GM12865 (cell line): ENCODE data around the gene RET.

Experiments
- DNase-seq: peaks from one replicate; pipeline ENCODE4 v3.0.0; 2010; ENCODE audit warnings: low read depth
- H3K4me3 ChIP-seq: 2 replicates; pipeline ENCODE4 v1.5.1; 2011; ENCODE audit warnings: mild to moderate bottlenecking, low read depth, low read length, control low read depth
- CTCF ChIP-seq: IDR thresholded peaks from 2 replicates; pipeline ENCODE4 v1.5.1; 2011; ENCODE audit warnings: low read length, control low read depth, low read depth, inconsistent platforms; ENCODE audit not compliant: insufficient read depth; ENCODE audit errors: missing control alignments

Gene RET

DNA sequence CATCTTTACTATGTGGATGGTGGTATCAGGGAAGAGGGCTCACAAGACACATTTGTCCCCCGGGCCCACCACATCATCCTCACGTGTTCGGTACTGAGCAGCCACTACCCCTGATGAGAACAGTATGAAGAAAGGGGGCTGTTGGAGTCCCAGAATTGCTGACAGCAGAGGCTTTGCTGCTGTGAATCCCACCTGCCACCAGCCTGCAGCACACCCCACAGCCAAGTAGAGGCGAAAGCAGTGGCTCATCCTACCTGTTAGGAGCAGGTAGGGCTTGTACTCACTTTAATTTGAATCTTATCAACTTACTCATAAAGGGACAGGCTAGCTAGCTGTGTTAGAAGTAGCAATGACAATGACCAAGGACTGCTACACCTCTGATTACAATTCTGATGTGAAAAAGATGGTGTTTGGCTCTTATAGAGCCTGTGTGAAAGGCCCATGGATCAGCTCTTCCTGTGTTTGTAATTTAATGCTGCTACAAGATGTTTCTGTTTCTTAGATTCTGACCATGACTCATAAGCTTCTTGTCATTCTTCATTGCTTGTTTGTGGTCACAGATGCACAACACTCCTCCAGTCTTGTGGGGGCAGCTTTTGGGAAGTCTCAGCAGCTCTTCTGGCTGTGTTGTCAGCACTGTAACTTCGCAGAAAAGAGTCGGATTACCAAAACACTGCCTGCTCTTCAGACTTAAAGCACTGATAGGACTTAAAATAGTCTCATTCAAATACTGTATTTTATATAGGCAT is 52.3 kb downstream of the RET start:
- H3K4me3 ChIP-seq = no peak overlapping the region
- peak; percentile 54 for DNase-seq
- TF ChIP-seq CTCF = no peak

GRCh38 chr10:43130770-43131171 is 53.9 kb downstream of the RET start:
- DNase-seq = no peak
- H3K4me3 ChIP-seq = no peak overlapping the region
- TF ChIP-seq CTCF = no peak

GRCh38 chr10:43131256-43131655 is 54.4 kb downstream of the RET start:
- DNase-seq = no peak
- H3K4me3 ChIP-seq = no peak overlapping the region
- TF ChIP-seq CTCF = no peak

- DNase-seq = no peak
- no peak for TF ChIP-seq CTCF
- no peak overlapping the region for H3K4me3 ChIP-seq
These were observed 55.0 kb downstream of the RET start for GRCh38 chr10:43131906-43132305.

DNA sequence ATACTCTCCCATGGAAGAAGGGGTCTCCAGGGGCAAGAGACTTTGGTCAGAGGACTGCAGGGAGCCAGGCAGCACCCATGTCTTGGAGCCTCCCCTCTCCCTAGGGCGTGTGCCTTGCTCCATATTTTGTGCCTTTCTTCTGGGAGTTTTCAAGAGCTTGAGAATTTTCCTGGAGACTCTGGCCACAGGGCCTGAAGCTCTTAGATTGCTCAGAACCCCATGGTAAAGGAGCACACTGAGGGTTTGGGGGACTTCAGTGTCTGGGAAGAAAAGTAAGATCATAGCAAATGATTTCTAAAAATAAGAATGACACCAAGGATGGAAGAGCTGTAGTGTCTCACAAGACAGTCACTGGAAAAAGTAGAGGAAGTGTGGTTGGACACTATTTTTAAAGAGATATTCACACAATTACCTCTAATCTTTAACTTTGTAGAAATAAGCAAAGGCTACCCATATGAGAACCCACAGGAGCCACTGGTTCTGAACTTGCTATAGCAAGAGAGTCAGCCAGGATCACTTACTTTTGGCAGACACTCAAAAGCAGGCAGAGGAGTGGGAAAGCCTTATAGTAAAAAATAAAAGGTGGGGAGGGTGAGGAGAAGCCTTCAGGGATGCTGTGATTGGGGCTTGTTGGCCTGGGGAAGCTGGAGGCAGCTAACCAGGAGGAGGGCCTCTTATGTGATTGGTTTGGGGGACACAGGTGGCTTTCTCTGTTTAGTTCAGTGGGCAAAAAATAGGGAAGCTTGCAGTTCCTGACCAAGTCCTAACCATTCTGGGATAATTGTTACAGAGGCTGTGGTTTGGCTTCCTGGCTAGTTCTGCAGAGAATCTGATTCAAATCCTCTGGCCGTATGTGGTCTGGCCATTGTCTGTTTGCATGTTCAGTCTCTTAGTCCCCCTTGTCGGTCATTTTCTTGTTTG is 56.3 kb downstream of the RET start:
- DNase-seq = no peak
- H3K4me3 ChIP-seq = no peak overlapping the region
- TF ChIP-seq CTCF = no peak

- DNase-seq = no peak
- TF ChIP-seq CTCF = no peak
- H3K4me3 ChIP-seq = no peak overlapping the region
These were observed 57.4 kb downstream of the RET start for GRCh38 chr10:43134126-43134905.
